HFF-Myc (cell line): ENCODE measurements around the gene NUP42.

Experiments used
- DNase-seq: peaks from one replicate; pipeline ENCODE4 v3.0.0-alpha.2; 2011; ENCODE audit warnings: low read depth; ENCODE audit errors: extremely low read depth
- H3K4me3 ChIP-seq: replicated peaks from 2 replicates; pipeline ENCODE4 v1.5.1; 2011; ENCODE audit warnings: low read depth, mild to moderate bottlenecking, control low read depth, low read length
- CTCF ChIP-seq: IDR thresholded peaks from 2 replicates; pipeline ENCODE4 v1.5.1; 2012; ENCODE audit warnings: mild to moderate bottlenecking, low read depth, low read length, control low read depth; ENCODE audit errors: missing control alignments

NUP42 gene

GRCh38 chr7:23238983-23239652 is 57.3 kb downstream of the NUP42 start:
- H3K4me3 ChIP-seq = no peak overlapping the region
- no peak for DNase-seq
- TF ChIP-seq CTCF = no peak

- H3K4me3 ChIP-seq = no peak overlapping the region
- TF ChIP-seq CTCF = no peak
- DNase-seq = no peak
Measured at GRCh38 chr7:23239698-23240097, 57.9 kb downstream of the NUP42 start.

- DNase-seq = no peak
- TF ChIP-seq CTCF = no peak
- no peak overlapping the region for H3K4me3 ChIP-seq
Measured at GRCh38 chr7:23242321-23242720, 60.5 kb downstream of the NUP42 start.

GRCh38 chr7:23242935-23243334 is 61.1 kb downstream of the NUP42 start:
- no peak for TF ChIP-seq CTCF
- no peak for DNase-seq
- H3K4me3 ChIP-seq = no peak overlapping the region

- peak; percentile 84 for DNase-seq
- H3K4me3 ChIP-seq = peak within 1 kb of the TSS; percentile 51
- no peak for TF ChIP-seq CTCF
Measured at GRCh38 chr7:23246555-23246954, 64.7 kb downstream of the NUP42 start, which contains the start of gene GPNMB. Gene GPNMB (plus strand): TSS chr7:23246775. CDS start chr7:23246858, 83 bp downstream.

- no peak for TF ChIP-seq CTCF
- DNase-seq = no peak
- peak overlapping the region; percentile 51 for H3K4me3 ChIP-seq
Measured at GRCh38 chr7:23247046-23247602, 65.3 kb downstream of the NUP42 start.
